ENCODE measurements around the gene KHDC1L.
"Not testable (repeated sequence)": the region's sequence is repeated elsewhere in the genome, so short reads cannot be mapped to it uniquely, and the experiment has no call there.

KHDC1L gene, protein sequence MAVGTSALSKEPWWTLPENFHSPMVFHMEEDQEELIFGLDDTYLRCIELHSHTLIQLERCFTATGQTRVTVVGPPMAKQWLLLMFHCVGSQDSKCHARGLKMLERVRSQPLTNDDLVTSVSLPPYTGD

DNA sequence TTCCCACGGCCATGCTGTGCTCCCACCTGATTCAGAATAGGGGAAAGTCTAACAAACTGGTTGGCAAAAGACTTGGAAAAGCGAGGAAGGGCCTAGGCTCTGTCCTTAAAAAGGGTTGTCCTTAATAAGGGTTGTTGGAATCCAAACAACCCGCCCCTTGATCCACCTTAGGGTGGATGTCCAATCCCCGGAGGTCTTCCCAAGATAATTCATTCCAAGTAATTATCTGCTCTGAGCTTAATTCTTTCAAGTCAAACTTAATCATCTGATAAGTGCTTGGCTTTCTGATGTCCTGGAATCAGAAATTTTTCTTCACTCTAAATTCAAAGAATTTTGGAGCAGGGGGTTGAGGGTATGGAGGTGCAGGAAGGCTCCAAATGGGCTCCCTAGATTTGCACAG, at the start of gene KHDC1L:
Gene KHDC1L, minus strand, starts transcription at position 101 of the 400 bp plus-strand sequence. Its CDS starts 88 bp downstream, at position 13.
- H3K4me3 Mint-ChIP-seq, result no peak within 1 kb of the TSS
- H3K9me3 Mint-ChIP-seq, result no peaks in the 10 kb centered on the region
- no peaks in the 10 kb centered on the region for H3K4me1 Mint-ChIP-seq
- H3K27ac Mint-ChIP-seq, result no peak within 1 kb of the TSS
- no peaks in the 10 kb centered on the region for H3K27me3 Mint-ChIP-seq
- no peaks in the 10 kb centered on the region for H3K36me3 Mint-ChIP-seq

DNA sequence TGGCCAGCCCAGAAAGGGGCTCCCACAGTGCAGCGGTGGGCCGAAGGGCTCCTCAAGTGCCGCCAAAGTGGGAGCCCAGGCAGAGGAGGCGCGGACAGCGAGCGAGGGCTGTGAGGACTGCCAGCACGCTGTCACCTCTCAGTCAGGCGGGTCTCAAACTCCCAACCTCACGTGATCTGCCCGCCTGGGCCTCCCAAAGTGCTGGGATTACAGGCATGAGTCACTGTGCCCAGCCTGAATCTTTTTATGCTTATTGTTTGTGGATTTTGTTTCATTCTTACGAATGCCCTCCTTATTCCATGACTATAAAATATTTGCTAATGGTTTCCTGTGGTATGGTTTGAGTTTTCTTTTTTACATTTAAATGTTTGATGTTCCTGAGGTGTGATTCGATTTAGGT, 44.0 kb upstream of the KHDC1L start:
- not testable (repeated sequence) for H3K4me3 Mint-ChIP-seq, H3K27ac Mint-ChIP-seq, H3K27me3 Mint-ChIP-seq, H3K9me3 Mint-ChIP-seq, H3K36me3 Mint-ChIP-seq
- peaks cover 26% of the 10 kb centered on the region for H3K4me1 Mint-ChIP-seq

DNA sequence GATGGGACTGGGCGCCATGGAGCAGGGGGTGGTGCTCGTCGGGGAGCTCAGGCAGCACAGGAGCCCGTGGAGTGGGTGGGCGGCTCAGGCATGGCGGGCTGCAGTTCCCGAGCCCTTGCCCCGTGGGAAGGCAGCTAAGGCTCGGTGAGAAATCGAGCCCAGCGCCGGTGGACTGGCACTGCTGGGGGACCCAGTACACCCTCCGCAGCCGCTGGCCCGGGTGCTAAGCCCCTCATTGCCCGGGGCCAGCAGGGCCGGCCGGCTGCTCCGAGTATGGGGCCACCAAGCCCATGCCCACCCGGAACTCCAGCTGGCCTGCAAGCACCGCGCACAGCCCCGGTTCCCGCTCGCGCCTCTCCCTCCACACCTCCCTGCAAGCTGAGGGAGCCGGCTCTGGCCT, 43.6 kb upstream of the KHDC1L start:
- not testable (repeated sequence) for H3K36me3 Mint-ChIP-seq, H3K4me3 Mint-ChIP-seq, H3K27ac Mint-ChIP-seq, H3K27me3 Mint-ChIP-seq, H3K9me3 Mint-ChIP-seq
- peaks cover 30% of the 10 kb centered on the region for H3K4me1 Mint-ChIP-seq

DNA sequence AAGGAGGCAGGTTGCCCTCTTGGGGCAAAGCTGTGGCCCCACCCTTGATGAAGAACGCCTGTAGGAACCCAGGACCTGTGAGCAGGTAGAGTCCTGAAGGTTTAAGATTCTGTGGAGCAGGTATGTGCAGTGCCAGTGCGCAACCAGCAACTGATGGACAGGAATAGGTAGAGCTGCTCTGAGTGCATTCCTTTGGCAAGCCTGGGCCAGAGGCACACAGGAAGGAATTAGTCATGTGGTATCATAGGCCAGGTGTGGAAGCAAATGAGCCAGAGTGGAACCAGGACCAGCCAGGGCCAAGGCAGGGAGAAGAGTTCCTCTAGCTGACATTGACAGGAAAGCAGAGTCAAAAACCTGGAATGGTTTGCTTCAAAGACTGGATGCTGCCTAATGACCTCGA, 39.1 kb upstream of the KHDC1L start:
- Mint-ChIP-seq H3K9me3 (no peaks in the 10 kb centered on the region), H3K27ac (no peak overlapping the region), H3K4me3 (peak overlapping the region; percentile 76), H3K27me3 (no peaks in the 10 kb centered on the region), H3K4me1 (peaks cover 41% of the 10 kb centered on the region), H3K36me3 (no peaks in the 10 kb centered on the region)

DNA sequence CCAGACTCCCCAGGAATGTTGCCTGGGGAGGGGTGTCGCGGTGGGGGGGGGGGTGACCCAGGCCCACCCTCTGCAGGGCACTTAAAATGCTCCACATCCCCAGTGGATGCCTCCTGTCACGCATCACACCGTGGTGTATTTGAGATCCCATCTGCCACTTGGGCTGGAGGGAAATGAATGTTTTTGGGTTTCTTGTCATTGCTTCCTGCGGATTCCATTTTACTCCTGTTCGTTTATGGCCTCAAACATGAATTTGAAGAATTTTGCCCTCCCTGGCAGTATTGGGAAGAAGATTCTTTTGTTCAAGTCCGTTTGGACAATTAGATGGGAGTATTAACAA, 38.2 kb upstream of the KHDC1L start:
- no peak overlapping the region for H3K27ac Mint-ChIP-seq
- H3K4me3 Mint-ChIP-seq, result peak overlapping the region; percentile 76
- no peaks in the 10 kb centered on the region for H3K36me3 Mint-ChIP-seq
- H3K27me3 Mint-ChIP-seq, result no peaks in the 10 kb centered on the region
- H3K4me1 Mint-ChIP-seq, result peaks cover 41% of the 10 kb centered on the region
- H3K9me3 Mint-ChIP-seq, result no peaks in the 10 kb centered on the region

DNA sequence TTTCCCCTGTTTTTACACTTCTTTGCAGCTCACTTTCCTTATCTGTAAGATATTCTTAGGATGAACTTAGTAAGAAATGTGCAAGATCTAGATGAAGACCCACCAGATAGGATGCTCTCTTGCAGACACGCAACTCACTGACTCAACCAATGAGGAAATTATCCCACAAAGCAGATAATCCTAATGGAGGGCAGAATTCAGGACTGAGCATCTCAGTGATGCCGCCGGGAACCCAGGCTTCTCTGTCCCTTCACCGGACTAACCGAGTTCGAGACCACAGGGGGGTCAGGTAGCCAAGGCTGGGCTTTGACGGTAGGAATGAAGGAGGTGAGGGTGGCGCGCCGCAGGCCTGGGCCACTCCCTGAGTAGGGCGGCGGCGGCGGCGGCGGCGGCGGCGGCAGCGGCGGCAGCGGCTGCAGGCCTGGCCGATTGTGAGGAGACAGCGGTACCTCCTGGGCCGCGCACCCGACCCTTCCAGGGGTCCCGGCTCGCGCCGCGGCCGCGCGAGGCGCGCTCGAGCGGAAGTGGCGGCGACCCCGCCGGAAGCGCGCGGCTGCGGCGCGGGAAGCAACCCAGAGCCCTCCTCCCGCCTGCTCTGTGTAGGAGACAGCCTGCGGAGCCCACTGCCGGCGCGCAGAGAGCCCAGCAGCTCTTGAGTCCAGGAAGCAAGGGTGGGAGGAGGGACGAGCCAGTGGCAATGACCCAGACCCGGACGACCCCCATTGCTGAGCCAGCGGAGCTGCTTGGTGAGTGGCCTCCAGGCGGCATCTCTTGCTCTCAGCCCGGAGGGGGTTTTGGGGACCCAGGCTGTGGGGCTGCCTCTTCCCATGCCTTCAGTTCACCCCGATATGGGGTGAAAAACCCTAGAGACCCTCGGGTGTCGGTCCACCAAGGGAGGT, 37.6 kb upstream of the KHDC1L start, which contains the start of gene KHDC1:
Gene KHDC1, minus strand, starts transcription at position 526 of the 899 bp plus-strand sequence. CDS start 20,679 bp downstream, outside the sequence.
- Mint-ChIP-seq H3K36me3 (no peaks in the 10 kb centered on the region), H3K27ac (peak within 1 kb of the TSS; percentile 73), H3K27me3 (no peaks in the 10 kb centered on the region), H3K9me3 (no peaks in the 10 kb centered on the region), H3K4me3 (peak within 1 kb of the TSS; percentile 85), H3K4me1 (peaks cover 41% of the 10 kb centered on the region)

DNA sequence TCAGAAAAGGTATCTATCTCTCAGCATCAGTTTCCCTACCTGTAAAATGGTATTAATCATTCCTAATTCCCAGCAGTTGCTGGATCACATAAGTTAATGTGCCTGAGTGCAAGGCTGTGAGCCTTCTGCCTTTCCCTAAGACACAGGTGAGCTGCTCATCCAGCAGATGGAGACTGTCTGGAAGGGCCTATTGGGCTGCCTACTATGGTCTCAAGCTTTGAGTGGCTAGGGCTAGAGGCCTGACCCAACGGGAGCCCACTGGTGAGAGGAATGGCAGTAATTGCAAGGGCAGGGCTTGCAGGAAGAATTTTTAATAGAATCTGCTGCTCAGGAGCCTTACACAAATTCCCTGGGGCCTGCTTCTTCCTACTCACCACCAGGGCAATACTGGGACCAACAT, 33.4 kb upstream of the KHDC1L start:
- no peaks in the 10 kb centered on the region for H3K9me3 Mint-ChIP-seq
- no peaks in the 10 kb centered on the region for H3K36me3 Mint-ChIP-seq
- no peaks in the 10 kb centered on the region for H3K27me3 Mint-ChIP-seq
- H3K4me1 Mint-ChIP-seq, result peaks cover 10% of the 10 kb centered on the region
- no peak overlapping the region for H3K4me3 Mint-ChIP-seq
- no peak overlapping the region for H3K27ac Mint-ChIP-seq

DNA sequence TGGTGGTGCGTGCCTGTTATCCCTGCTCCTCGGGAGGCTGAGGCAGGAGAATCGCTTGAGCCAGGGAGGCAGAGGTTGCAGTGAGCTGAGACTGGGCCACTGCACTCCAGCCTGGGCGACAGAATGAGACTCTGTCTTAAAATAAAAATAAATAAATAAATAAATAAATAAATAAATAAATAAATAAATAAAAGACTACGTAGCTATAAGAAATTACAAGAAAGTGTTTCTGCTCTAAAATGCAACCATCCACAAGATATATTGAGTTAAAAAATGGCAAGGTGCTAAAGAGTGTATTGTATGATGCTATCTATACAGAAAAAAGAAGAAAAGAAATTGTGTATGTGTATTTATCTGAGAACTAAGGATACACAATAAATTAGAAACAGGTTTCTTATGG, 29.0 kb upstream of the KHDC1L start:
- not testable (repeated sequence) for H3K9me3 Mint-ChIP-seq, H3K4me1 Mint-ChIP-seq, H3K27me3 Mint-ChIP-seq, H3K4me3 Mint-ChIP-seq, H3K36me3 Mint-ChIP-seq, H3K27ac Mint-ChIP-seq

DNA sequence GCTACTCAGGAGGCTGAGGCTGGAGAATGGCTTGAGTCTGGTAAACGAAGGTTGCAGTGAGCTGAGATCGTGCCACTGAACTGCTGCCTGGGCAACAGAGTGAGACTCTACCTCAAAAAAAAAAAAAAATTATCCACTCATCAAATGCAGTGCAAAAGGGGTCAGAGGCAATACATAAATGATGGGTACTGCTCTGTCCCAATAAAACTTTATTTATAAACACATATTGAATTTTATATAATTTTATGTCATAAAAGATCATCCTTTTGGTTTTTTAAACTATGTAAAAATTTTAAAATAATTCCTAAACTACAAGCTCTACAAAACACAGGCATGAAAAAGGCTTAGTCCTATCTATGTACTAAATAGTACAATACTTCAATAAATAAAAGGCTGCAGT, 27.4 kb upstream of the KHDC1L start:
- Mint-ChIP-seq H3K9me3 (no peaks in the 10 kb centered on the region), H3K4me3 (no peak overlapping the region), H3K4me1 (no peaks in the 10 kb centered on the region), H3K27ac (no peak overlapping the region), H3K27me3 (no peaks in the 10 kb centered on the region), H3K36me3 (no peaks in the 10 kb centered on the region)

DNA sequence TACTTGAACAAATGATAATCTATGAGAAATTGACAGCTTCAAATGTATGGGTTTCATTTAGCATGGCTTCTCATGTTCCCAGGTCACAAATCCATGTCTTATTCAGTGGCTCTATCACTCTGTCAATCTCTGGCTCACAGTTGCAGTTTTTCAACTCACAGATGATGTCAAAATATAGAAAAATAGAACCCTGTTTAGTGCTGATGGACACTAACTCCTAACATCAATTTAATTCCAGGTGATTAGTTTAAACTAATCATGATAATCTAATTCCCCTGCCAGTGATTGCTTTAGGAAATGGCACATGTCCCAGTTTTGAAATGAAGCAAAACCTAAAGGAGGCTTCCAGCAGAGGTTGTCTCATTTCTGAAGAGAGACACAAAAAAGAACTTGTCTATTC, 24.7 kb upstream of the KHDC1L start:
- Mint-ChIP-seq H3K4me3 (no peak overlapping the region), H3K36me3 (no peaks in the 10 kb centered on the region), H3K4me1 (no peaks in the 10 kb centered on the region), H3K9me3 (no peaks in the 10 kb centered on the region), H3K27me3 (no peaks in the 10 kb centered on the region), H3K27ac (no peak overlapping the region)

DNA sequence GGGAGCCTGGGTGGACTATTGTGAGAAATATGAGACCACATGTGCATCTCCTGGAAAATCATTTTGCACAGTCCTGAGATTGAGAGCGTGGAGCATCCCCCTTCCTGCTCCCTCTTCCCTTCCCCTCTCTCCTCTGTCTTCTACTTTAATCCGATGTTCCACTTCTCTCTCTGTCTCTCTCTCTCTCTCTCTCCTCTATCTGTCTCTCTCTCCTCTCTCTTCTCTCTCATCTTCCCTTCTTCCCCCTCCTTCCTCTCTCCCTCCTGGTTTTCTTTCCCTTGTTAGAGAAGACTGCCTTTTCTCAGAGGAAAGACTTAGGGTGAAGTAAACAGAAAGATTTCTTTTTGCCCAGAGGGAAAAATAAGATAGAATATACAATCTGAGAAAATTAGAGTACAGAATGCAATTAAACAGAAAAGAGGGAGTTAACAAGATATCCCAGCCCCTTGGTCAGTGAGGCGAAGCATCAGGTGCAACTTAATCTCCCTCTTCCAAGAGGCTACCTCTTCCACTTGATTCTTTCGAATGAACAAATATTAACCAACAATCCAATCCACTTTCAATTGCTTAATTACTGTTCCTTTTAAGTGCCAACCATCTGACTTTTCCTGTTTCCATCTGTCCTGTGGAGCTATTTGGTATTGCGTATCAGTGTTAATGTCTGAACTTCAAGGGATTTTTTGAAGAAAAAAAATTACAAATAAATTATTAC, 23.1 kb upstream of the KHDC1L start:
- Mint-ChIP-seq H3K4me3 (no peak overlapping the region), H3K9me3 (no peaks in the 10 kb centered on the region), H3K4me1 (no peaks in the 10 kb centered on the region), H3K27ac (no peak overlapping the region), H3K36me3 (no peaks in the 10 kb centered on the region), H3K27me3 (no peaks in the 10 kb centered on the region)

DNA sequence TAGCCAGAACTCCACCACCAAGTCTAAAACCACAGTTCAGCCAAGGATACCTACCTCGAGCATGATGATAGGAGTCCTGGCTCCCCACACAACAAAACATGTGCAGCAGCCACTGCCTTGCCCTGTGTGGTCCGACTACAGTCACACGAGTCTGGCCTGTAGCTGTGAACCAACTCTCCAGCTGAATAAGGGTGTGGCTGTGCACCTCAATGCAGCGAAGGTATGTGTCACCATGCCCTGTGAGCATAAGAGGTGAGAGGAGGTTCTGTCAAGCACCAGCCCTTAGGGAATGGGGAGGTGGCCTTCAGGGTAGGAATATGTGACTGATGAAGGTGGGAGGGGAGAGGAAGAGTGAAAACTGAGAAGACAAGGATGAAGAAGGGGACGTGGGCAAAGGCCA, 16.7 kb upstream of the KHDC1L start:
- H3K9me3 Mint-ChIP-seq, result no peaks in the 10 kb centered on the region
- H3K36me3 Mint-ChIP-seq, result no peaks in the 10 kb centered on the region
- H3K4me1 Mint-ChIP-seq, result no peaks in the 10 kb centered on the region
- H3K4me3 Mint-ChIP-seq, result no peak overlapping the region
- H3K27ac Mint-ChIP-seq, result no peak overlapping the region
- H3K27me3 Mint-ChIP-seq, result peaks cover 2% of the 10 kb centered on the region

DNA sequence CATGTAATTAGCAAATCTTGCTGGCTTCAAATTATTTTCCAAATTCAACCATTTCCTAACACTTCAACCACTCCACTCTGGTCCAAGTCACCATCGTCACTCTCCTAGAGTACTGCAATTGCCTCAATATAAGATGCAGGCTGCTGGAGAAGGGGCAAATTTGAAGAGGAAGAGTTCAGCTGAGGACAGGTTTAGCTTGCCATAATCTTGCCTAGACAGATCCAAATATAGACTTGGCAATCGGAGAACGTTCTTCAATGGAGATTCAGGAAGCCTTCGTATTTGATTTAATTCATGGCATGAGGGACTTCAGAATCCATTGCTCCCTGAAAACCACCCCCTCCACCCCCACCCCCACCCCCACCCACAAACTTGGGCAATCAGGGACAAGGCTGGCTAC, 15.4 kb upstream of the KHDC1L start:
- no peaks in the 10 kb centered on the region for H3K4me1 Mint-ChIP-seq

GRCh38 chr6:73236144-73236750, 11.0 kb upstream of the KHDC1L start:
- Mint-ChIP-seq H3K4me3 (no peak overlapping the region), H3K9me3 (no peaks in the 10 kb centered on the region), H3K36me3 (no peaks in the 10 kb centered on the region), H3K27me3 (no peaks in the 10 kb centered on the region), H3K4me1 (no peaks in the 10 kb centered on the region), H3K27ac (no peak overlapping the region)

More for the DNA sequence above, 15.4 kb upstream of the KHDC1L start:
- H3K4me3 Mint-ChIP-seq, result no peak overlapping the region
- no peaks in the 10 kb centered on the region for H3K9me3 Mint-ChIP-seq
- H3K27ac Mint-ChIP-seq, result no peak overlapping the region
- peaks cover 2% of the 10 kb centered on the region for H3K27me3 Mint-ChIP-seq
- no peaks in the 10 kb centered on the region for H3K36me3 Mint-ChIP-seq

DNA sequence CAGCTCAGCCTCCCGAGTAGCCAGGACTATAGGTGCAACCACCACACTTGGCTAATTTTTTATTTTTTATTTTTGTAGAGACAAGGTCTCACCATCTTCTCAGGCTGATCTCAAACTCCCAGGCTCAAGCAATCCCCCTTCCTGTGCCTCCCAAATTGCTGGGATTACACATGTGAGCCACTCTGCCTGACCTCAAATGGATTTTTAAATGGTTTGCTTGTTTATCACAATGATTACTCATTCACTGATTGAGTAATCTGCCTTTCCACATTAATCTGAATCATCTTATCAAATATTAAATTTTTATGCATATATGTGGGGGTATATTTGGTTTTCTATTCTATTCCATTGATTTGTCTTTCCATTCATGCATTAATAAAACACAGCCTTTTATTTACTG, 9.4 kb upstream of the KHDC1L start:
- Mint-ChIP-seq H3K4me3 (no peak overlapping the region), H3K4me1 (no peaks in the 10 kb centered on the region), H3K27me3 (no peaks in the 10 kb centered on the region), H3K36me3 (no peaks in the 10 kb centered on the region), H3K27ac (no peak overlapping the region), H3K9me3 (no peaks in the 10 kb centered on the region)

GRCh38 chr6:73233971-73234370, 8.7 kb upstream of the KHDC1L start:
- not testable (repeated sequence) for H3K9me3 Mint-ChIP-seq, H3K27me3 Mint-ChIP-seq, H3K4me3 Mint-ChIP-seq, H3K4me1 Mint-ChIP-seq, H3K36me3 Mint-ChIP-seq
- H3K27ac Mint-ChIP-seq, result peak overlapping the region; percentile 41
